ENCODE results near the gene BMP8A. TPM values are rescaled to one million over a fixed set of nuclear protein-coding genes. Genes with fewer than 3 reads are reported as not detected.

The BMP8A gene
- total RNA-seq, 4 donors from 2014 or later = 1.2 to 18.0 (median 3.6) TPM; not detected in 1

DNA sequence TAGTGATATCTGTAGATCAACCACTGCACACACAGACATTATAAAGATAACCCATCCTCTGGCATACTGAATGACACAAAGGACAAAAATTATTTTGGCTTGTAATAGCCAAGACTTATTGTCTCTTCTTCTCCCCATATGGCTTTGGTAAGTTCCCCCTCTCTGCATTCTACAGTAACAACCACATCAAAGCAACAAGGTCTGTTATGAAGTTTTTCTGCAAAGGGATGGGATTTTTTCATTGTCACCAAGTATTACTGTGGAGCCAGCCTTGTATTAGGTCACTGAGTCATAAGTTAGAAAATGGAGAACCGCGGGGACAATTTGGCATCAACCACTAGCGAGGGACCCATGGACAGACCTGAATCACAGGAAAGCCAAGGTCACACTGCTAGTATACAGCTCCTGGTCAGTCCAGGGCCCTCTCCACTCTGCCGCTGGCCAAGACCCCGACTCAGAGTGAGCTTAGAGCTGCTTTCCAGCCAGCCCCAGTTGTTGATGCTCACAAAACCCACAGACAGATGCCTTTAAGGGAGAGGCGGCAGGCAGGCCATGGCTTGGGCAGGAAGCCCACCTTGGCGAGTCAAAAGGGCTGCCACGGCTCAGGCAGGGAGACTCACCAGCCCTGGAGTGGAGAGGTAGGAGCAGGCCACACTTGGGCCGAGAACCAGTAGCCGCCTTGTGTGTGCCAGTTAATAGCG is 79.2 kb downstream of the BMP8A start:
- Histone ChIP-seq H3K27me3 (no peaks in the 10 kb centered on the region), H3K27ac (no peak overlapping the region), H3K36me3 (peaks cover 0 to 77% (median 0%) of the 10 kb centered on the region in 3 donors), H3K4me3 (no peak overlapping the region), H3K4me1 (peaks cover 6 to 61% (median 12%) of the 10 kb centered on the region in 4 donors), H3K9me3 (no peaks in the 10 kb centered on the region)
- TF ChIP-seq POLR2A (IDR thresholded peaks at IDR 0.05) (no peak), CTCF (IDR thresholded peaks at IDR 0.05) (no peak)
- DNase-seq = no peak

DNA sequence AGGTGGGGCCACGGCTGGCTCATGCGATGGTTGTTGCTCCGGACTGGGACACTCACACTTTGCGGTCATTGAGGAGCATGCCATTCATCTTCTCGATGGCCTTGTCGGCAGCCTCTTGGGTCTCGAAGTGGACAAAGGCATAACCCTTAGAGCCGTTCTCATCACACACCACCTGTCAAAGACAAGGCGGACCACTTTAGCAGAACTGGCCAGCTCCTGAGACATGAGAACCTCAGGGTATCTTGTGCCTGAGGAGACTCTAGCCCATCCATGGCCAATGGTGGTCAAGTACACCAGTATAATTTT is 79.7 kb downstream of the BMP8A start:
- Histone ChIP-seq H3K27me3 (no peaks in the 10 kb centered on the region), H3K4me3 (no peak overlapping the region), H3K9me3 (no peaks in the 10 kb centered on the region), H3K27ac (no peak overlapping the region), H3K4me1 (peaks cover 6 to 57% (median 12%) of the 10 kb centered on the region in 4 donors), H3K36me3 (peaks cover 0 to 72% (median 0%) of the 10 kb centered on the region in 3 donors)
- TF ChIP-seq POLR2A (IDR thresholded peaks at IDR 0.05) = no peak
- no peak for TF ChIP-seq CTCF (IDR thresholded peaks at IDR 0.05)
- DNase-seq = no peak

GRCh38 chr1:39572379-39573096 is 81.1 kb downstream of the BMP8A start:
- Histone ChIP-seq H3K27ac (no peak overlapping the region), H3K27me3 (no peaks in the 10 kb centered on the region), H3K4me1 (peaks cover 6 to 45% (median 12%) of the 10 kb centered on the region in 4 donors), H3K36me3 (peaks cover 0 to 58% (median 0%) of the 10 kb centered on the region in 3 donors), H3K4me3 (no peak overlapping the region), H3K9me3 (no peaks in the 10 kb centered on the region)
- TF ChIP-seq CTCF (IDR thresholded peaks at IDR 0.05) (no peak), POLR2A (IDR thresholded peaks at IDR 0.05) (no peak)
- no peak for DNase-seq

- H3K36me3 ChIP-seq = peaks cover 0 to 52% (median 0%) of the 10 kb centered on the region in 3 donors
- peak overlapping the region in 2 of 4 donors; percentile 82 to 94 for H3K4me3 ChIP-seq
- no peaks in the 10 kb centered on the region for H3K9me3 ChIP-seq
- H3K27ac ChIP-seq = no peak overlapping the region
- H3K4me1 ChIP-seq = peaks cover 6 to 44% (median 12%) of the 10 kb centered on the region in 4 donors
- no peaks in the 10 kb centered on the region for H3K27me3 ChIP-seq
- no peak for DNase-seq
- no peak for TF ChIP-seq POLR2A (IDR thresholded peaks at IDR 0.05)
- no peak for TF ChIP-seq CTCF (IDR thresholded peaks at IDR 0.05)
These were observed 81.6 kb downstream of the BMP8A start for GRCh38 chr1:39573097-39573465.

GRCh38 chr1:39573736-39574624 is 82.5 kb downstream of the BMP8A start:
- no peak overlapping the region for H3K27ac ChIP-seq
- peaks cover 0 to 43% (median 0%) of the 10 kb centered on the region in 3 donors for H3K36me3 ChIP-seq
- no peak for DNase-seq
- no peaks in the 10 kb centered on the region for H3K9me3 ChIP-seq
- H3K4me3 ChIP-seq = peak overlapping the region in 3 of 4 donors; percentile 82 to 94 (median 87)
- peaks cover 6 to 37% (median 12%) of the 10 kb centered on the region in 4 donors for H3K4me1 ChIP-seq
- H3K27me3 ChIP-seq = no peaks in the 10 kb centered on the region
- TF ChIP-seq CTCF (IDR thresholded peaks at IDR 0.05) (no peak), POLR2A (IDR thresholded peaks at IDR 0.05) (no peak)

Measured in Peyer's patch (tissue), 4 donors.